Stimulated activated CD8-positive, alpha-beta memory T cell treated with anti-CD3 and anti-CD28 coated beads, Interleukin-7, amount 100 ng/mL, for 48 hours (primary cell): Measurements from ENCODE around the gene ARIH2.
"Not testable (repeated sequence)": the region's sequence is repeated elsewhere in the genome, so short reads cannot be mapped to it uniquely, and the experiment has no call there.

ENCODE experiments used
- DNase-seq, 2 donors: peaks; one replicate each; pipeline ENCODE4 v3.0.0-alpha.2; 2020; ENCODE audit warnings: low read depth in 1 of 2; ENCODE audit errors: extremely low read depth in 1 of 2

ARIH2 gene

DNA sequence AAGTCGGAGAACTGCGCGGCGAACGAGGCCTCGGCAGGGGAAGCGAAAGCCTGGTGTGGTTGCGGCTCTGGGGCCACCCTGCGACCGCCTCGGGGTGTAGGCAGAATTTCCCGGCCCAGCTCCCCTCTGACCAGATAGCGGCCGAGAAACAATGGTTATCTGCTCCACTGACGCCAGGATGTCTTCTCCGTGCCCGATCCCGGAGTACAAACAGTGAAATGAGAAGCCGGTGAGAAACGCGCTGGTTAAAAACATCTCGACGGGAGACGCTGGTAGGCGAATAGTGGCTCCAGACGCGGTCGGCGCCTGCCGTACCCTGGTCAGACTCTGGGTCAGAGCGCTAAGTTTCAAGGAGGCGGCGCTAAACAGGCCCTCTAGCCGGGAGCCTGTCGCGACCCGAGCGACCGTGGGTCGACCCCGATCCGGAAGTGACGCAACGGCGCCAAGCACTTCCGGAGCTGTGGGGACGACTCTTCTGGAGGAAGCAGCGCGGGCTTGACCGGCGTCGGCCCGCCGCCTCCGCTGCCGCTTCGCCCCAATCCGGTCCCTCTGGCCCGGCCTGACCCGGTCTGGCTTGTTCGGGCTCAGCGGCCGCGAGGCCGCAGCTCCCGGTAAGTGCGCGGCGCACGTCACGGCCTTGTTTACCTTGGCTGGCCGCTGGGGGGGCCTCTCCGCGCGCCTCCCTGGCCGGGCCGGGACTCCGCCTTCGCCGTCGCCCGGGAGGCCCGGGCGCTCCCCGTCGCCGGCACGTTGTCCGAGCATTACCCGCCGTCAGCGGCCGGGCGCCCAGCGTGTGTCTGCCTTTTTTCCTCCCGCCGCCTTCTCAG, at the start of gene ARIH2:
ARIH2 (plus strand) TSS at position 455 of the 827 bp plus-strand sequence. CDS start 8,717 bp downstream, outside the sequence.
- peak; percentile 86 to 90 for DNase-seq

DNA sequence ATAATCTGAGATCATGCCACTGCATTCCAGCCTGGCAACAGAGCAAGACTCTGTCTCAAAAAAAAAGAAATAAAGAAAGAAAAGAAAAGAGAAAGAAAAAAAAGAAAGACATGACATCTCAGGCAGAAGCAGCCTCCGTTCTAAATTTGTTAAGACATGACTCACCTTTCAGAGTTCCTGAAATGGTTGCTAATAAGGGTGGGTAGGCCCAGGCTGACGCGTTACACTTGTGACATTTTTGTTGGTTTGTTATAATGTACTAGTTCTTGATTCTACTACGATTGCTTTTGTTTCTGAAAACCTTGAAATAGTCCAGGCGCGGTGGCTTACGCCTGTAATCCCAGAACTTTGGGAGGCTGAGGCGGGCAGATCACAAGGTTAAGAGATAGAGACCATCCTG, 41.0 kb upstream of the ARIH2 start:
- DNase-seq: no peak

DNA sequence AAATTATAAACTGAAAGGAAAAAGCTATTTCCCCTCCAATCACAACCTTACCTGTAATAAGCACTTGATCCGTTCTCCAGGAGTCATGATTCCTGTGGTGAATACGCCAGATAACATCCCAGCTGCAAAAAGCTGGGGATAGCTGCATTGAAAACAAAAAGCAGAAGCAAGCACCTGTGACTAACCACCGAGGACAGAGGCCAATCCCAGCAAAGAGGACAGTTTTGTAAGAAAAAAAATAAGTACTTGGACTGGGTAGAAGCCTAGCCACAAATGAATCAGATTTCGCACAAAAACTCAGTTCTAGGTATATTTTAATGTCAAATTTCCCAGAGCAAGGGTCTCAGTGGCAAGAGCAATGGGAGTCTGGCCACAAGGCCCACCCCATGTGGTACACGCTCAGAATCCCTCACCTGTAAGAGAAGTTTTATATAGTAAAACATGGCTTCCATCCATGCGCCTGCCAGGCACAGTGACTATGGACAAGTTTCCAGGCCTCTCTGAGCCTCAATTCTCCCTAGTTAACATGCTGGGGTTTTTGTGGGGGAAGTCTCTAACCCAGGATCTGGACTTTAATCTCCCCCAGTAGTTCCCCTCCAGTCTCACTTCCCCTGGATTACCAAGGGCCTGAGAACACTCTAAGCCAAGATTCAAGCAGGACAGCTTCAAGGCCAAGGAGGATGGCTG, 39.2 kb upstream of the ARIH2 start:
- DNase-seq: no peak

DNA sequence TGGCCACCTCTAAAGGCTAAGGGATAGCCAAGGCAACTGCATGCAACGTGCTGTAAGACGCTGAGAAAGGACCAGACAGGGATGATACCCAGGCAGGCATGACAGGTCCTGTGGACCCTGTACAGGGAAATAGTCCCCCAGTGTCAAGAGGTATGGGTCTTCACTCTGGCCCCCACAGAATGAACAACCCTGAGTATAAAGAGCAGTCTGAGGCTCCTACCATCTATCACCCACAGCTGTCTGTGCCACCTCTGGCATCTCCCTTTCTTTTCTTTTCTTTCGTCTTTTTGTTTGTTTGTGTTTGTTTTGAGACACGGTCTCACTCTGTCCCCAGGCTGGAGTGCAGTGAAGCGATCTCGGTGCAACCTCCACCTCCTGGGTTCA, 38.7 kb upstream of the ARIH2 start:
- DNase-seq: no peak

DNA sequence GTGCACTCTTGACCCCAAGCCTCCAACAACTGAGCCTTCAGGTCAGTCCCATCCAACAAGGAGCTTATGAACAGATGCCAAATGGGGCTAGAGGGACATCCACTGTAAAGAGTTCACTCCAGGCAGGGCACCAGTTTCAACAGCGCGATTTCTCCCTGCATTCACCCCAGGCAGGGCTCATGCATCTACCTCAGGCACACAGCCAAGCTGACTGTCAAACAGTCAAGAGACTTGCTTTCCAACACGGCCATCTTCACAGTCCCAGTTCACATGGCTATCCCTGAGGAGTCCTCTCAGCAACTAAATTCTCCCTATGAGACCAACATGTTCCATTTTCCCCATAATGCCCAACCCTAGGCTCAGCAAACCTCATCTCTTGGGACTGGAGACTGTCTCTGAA, 37.6 kb upstream of the ARIH2 start:
- no peak for DNase-seq

DNA sequence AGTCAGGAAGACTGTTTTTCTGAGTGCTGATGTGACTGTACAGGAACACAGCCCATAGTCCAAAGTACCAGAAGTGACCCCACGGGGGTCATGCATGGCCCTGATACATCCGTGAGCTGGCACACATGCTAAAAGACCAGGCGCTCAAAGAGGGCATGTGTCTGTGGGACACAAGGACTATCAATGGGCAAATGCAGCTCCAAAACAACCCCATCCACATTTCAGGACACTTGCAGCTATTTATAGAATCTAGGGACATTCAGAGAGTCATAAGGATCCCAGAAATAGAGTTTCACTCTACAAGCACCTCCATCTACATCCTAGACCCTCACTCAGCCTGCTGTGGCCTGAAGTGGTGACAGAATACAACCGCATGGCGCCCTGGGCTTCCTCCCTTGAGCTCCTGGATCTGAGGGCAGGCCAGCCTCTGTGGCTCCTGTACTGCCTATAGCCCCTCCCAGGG, 37.0 kb upstream of the ARIH2 start:
- DNase-seq: no peak

DNA sequence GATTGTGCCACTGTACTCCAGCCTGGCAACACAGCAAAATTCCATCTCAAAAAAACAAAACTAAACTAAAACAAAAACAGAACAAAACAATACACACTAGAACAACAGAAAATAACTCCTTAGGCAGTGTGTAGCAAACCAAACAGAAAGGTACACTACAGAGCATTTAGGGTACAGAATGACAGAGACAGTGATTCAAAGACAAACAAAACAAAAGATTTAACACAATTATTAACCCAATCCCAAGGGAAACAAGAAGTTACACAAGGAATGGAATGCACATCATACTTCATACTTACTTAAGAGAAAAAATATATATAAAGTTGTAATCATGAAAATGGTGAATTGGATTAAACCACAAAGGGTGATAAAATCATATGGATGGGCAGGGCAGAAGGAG, 32.9 kb upstream of the ARIH2 start:
- no peak for DNase-seq

DNA sequence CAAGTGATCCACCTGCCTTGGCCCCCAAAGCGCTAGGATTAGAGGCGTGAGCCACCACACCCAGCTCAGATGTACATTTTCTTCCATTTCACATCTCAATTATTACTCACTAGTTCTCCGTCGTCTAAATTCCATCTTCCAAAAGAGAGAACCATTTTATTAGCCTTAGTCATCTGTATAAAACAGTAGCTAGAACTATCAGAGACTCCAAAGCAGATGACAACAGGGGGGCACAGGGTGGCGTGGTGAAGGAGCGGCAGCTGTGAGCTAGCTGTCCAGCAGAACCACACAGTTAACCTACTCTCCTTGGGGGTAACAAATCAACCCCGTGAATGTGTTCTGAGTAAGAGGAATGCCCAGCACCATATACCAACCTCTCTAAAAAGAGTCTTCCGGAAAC, 27.0 kb upstream of the ARIH2 start:
- no peak for DNase-seq

DNA sequence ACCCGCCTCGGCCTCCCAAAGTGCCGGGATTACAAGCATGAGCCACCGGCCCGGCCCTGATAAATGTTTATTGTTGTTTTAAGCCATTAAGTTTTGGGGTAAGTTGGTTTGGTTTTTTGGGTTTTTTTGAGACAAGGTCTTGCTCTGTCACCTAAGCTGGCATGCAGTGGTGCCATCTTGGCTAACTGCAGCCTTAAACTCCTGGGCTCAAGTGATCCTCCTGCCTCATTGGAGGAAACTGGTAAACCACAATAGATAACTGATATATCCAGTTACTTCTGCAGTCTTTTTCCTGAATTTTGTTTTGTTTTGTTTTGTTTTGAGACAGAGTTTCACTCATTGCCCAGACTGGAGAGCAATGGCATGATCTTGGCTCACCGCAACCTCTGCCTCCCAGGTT, 24.1 kb upstream of the ARIH2 start:
- DNase-seq: no peak

DNA sequence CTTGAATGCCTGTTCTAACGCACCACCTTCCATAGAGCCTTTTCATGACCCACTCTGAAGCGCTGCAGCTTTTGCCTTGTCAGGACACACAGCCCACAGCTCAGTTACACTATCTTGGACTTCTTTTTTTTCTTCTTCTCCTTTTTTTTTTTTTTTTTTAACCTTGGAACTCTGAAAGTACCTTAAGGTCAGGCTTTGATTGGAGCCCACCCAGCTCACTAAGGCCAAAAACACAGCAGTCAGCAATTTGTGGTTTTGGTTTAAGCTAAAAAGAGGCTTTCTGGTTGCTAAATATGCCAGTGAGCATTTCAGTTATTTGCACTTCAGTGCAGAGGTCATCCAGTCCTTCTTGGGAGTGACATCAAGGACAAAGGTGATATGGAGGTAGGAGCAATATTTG, 21.7 kb upstream of the ARIH2 start:
- no peak for DNase-seq

DNA sequence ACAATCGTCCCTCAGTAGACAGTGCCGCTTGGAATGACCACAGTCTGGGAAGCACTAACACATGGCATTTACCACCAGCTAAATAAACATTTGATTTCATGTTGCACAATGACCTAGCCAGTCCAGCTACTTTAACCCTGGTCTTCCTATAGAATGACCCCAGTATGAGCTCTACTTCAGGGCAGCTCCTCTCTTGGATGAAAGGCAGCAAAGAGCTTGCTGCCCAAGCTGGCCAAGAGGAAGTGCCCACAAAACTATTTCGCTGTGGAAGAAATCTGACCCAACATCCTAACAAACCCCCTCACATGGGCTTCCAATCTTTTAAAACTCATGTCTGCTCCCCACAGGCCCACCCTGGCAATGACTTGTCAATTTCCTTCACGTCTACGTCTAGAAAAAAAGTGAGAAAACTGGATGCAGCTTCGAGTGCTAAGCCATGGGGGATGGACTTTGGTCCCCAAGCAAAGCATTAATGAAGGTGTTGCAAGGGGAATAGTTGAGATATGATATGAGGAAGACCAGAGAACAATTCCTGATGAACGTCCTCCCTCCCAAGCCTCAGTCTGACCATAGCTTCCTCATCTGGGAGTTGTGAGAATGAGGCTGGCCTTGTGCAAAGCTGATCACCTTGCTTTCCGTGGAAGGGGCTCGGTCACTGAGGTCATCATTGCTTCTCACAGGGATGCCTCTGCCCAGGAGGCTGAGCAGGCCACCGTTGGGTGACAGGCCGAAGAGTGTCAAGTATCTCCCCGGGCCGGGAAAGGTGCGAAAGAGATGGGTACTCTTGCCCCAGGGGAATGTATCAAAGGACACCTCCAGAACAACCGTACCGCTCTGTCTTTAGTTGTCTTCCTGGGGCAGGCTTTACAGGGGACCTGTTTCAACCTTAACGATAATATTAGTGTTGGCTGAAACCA, 20.9 kb upstream of the ARIH2 start:
- DNase-seq: no peak

DNA sequence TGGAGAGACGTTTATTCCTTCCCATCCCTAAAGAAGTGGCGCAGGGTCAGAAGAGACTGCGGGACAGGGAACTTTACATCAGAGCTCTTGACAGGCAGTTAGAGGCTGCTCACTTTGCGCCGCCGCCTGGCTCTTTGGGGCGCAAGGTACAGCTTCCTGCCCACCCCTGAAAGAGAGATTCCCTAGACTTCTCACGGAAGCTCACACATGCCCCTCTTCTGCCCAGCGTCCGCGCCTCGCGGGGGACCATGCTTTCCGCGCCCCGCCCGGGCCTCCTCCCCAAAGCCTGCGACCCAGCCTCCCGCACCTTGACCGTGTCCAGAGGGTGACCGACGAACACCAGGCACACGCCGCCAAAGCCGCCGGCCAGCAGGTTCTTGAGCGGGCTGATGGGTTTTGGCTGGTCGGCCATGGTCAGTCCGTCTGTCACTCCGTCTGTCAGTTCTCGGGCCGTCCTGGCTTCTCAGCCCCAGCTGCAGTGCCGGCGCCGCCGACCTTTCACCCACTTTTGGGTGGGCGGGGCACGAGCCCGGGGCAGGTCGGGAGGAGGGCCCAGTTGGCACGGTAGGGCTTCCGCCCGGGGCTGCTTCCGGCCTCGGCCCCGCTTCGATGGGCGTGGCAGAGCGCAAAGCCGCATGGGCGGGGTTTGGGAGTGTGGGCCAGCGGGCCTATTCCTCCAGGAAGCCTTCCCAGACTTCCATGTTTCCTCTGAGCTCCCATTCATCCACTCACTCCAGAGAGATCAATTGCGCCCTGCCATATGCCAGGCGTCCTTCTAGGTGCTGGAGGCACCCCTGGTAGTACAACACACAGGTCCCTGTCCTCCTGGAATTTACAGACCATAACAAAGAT, 20.0 kb upstream of the ARIH2 start, which contains the start of gene SLC25A20:
SLC25A20 (minus strand) TSS at position 500 of the 852 bp plus-strand sequence; CDS start at position 412, 88 bp downstream.
- DNase-seq: peak; percentile 84 to 89

DNA sequence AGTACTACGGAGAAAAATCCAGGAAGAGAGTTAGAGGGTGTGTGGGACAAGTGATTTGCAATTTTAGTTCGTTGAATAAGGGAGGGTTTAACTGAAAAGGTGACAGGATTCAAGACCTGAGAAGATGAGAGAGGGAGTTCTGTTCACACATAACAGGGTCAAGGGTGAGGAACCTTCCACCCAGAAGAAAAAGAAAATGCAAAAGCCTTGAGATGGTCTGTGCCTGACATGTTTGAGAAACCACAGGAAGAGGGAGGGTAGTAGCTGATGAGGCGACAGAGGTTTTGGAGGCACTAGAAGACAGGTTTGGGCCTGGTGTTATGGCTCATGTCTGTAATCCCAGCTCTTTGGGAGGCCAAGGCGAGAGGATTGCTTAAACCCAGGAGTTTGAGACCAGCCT, 19.4 kb upstream of the ARIH2 start:
- DNase-seq: no peak

DNA sequence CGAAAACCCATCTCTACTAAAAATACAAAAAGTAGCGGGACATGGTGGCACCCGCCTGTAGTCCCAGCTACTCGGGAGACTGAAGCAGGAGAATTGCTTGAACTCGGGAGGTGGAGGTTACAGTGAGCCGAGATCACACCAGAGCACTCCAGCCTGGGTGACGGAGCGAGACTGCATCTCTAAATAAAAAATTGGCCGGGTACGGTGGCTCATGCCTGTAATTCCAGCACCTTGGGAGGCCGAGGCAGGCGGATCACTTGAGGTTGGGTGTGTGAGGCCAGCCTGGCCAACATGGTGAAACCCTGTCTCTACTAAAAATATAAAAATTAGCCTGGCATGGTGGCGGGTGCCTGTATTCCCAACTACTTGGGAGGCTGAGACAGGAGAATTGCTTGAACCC, 11.6 kb upstream of the ARIH2 start:
- DNase-seq: not testable (repeated sequence)

DNA sequence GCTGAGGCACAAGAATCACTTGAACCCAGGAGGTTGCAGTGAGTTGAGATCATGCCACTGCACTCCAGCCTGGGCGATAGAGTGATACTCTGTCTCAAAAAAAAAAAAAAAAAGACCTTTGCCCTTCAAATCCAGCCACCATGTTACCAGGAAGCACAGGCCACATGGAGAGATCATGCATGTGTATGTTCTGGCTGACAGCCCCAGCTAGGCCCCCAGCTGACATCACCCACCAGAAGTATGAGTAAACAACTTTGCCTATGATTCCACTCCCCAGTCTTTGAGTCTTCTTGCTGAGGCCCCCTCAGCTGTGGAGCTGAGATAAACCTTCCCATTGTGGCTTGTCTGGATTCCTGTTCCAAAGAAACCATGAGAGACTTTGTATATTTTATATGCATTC, 3.3 kb upstream of the ARIH2 start:
- peak in 1 of 2 donors; percentile 40 for DNase-seq

DNA sequence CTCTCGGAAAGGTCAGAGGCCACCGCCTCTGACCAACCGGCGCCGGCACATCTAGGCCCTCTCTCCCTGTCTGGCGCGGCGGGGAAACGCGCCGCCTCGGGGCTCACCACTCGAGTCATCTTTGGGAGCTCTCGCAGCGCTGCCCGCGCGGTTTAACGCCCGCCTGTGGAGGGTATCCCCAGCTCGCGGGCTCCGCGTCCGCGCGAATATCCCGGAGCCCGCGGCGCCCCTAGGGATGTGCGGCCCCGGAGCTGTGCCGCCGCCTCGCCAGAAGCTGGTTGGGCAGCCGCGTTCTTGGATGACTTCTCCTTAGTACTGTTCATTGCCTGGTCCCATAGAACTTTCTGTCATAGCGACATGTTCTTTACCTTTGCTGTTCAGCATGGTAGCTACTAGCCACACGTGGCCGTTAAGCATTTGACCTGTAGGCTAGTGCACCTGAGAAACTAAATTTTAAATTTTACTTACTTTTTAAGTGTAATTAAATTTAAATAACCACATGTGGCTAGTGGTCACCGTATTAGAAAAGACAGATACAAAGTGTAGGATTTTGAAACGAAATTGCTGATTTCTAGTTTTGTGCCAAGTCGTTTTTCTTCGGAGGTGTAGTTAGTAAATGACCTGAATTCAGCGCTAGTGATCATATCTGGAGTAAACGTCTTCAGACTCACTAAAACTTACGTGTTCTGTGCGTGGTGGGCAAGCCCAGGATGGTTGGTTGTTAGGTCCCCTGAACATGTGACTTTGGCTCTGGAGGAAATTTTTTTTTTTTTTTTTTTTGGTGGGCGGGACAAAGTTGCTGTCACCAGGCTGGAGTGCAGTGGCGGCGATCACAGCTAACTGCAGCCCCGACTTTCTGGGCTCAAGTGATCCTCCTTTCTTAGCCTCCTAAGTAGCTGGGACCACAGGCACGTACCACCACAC, 835 bp downstream of the ARIH2 start:
- peak in 1 of 2 donors; percentile 72 for DNase-seq

DNA sequence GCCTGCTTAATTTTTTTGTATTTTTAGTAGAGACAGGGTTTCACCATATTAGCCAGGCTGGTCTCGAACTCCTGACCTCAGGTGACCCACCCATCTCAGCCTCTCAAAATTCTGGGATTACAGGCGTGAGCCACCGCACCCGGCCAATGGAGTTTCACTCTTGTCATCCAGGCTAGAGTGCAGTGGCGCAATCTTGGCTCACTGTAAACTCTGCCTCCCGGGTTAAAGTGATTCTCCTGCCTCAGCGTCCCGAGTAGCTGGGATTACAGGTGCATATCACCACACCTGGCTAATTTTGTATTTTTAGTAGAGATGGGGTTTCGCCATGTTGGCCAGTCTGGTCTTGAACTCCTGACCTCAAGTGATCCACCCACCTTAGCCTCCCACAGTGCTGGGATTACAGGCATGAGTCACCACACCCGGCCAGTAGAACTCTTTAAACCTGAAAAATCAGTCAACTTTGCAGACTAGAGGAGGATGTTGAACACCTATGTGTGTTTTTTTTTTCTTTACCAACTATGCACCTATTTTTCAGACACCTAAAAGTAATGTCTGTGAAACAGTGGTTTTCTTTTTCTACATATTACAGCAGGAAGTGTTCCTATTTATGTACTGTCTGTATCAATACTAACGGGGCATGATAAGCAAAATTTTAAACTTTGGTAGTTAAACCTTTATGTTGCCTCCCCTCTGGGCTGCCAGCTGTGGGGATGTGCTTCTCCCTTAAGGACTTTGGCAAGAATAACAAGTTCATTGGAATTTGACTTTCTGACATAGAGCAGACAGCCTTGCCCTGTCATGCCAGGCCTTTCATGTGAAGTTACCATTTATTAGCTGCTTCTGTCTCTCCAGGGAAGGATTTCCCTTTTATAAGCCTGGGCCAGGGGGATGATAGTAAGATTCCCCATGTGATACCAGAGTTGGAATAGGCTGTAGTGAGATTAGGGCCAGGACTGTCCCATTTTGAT, 8.1 kb downstream of the ARIH2 start:
- DNase-seq: peak in 1 of 2 donors; percentile 32

DNA sequence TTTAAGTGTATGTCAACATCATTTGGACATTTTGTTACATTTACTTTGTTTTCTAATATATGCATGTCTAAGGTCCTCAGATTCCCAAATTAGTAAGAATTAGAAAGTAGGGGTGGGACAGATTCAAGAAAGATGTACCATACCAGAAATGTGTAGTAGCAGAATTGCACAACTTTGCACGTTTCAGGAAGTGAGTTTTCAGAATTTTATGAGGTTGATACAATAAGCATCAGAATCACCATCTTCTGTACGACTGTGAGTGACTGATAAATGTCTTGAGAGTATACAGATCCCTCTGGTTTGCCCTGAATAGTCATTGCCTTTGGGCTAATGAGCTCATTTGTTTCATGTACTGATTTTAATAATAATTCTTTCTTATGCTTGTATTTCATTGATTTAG, 9.3 kb downstream of the ARIH2 start:
- DNase-seq: no peak
